HUES48 (cell line): ENCODE data around the gene BLOC1S2.
"Not testable (repeated sequence)": the region's sequence is repeated elsewhere in the genome, so short reads cannot be mapped to it uniquely, and the experiment has no call there.

ENCODE experiments used
- H3K27ac ChIP-seq: one replicate; pipeline ENCODE4 v1.7.0; 2013; ENCODE audit warnings: low read depth, low read length, inconsistent platforms
- H3K27me3 ChIP-seq: 2 replicates; pipeline ENCODE4 v1.6.1; 2013; ENCODE audit warnings: mild to moderate bottlenecking, low read length; ENCODE audit not compliant: control insufficient read depth, insufficient read depth
- H3K36me3 ChIP-seq: 2 replicates; pipeline ENCODE4 v1.6.1; 2013; ENCODE audit warnings: low read length; ENCODE audit not compliant: control insufficient read depth, insufficient read depth
- H3K4me1 ChIP-seq: 2 replicates; pipeline ENCODE4 v1.6.1; 2013; ENCODE audit warnings: mild to moderate bottlenecking, low read length; ENCODE audit not compliant: control insufficient read depth, insufficient read depth
- H3K4me3 ChIP-seq: 2 replicates; pipeline ENCODE4 v1.5.1; 2013; ENCODE audit warnings: mild to moderate bottlenecking, low read depth, low read length
- H3K9ac ChIP-seq: 2 replicates; pipeline ENCODE4 v1.6.1; 2013; ENCODE audit warnings: mild to moderate bottlenecking, low read depth, low read length, moderate library complexity
- H3K9me3 ChIP-seq: 2 replicates; pipeline ENCODE4 v1.6.1; 2013; ENCODE audit warnings: low read length; ENCODE audit not compliant: control insufficient read depth, insufficient read depth

The BLOC1S2 gene

GRCh38 chr10:100291356-100291755, 4.9 kb upstream of the BLOC1S2 start:
- Histone ChIP-seq H3K4me3 (no peak overlapping the region), H3K27ac (no peak overlapping the region), H3K4me1 (peaks cover 6% of the 10 kb centered on the region), H3K9ac (no peak overlapping the region), H3K9me3 (no peaks in the 10 kb centered on the region), H3K36me3 (no peaks in the 10 kb centered on the region), H3K27me3 (no peaks in the 10 kb centered on the region)

- no peaks in the 10 kb centered on the region for H3K27me3 ChIP-seq
- no peak overlapping the region for H3K9ac ChIP-seq
- H3K27ac ChIP-seq, result no peak overlapping the region
- peaks cover 10% of the 10 kb centered on the region for H3K4me1 ChIP-seq
- H3K4me3 ChIP-seq, result no peak overlapping the region
- H3K9me3 ChIP-seq, result no peaks in the 10 kb centered on the region
- no peaks in the 10 kb centered on the region for H3K36me3 ChIP-seq
Observed at GRCh38 chr10:100289641-100290040, 3.2 kb upstream of the BLOC1S2 start.

- Histone ChIP-seq H3K9me3 (no peaks in the 10 kb centered on the region), H3K9ac (no peak overlapping the region), H3K4me3 (no peak overlapping the region), H3K27ac (no peak overlapping the region), H3K27me3 (no peaks in the 10 kb centered on the region), H3K36me3 (peaks cover 13% of the 10 kb centered on the region), H3K4me1 (peaks cover 10% of the 10 kb centered on the region)
Observed at GRCh38 chr10:100288196-100288595, 1.7 kb upstream of the BLOC1S2 start.

- no peaks in the 10 kb centered on the region for H3K9me3 ChIP-seq
- H3K27me3 ChIP-seq, result no peaks in the 10 kb centered on the region
- peaks cover 10% of the 10 kb centered on the region for H3K4me1 ChIP-seq
- H3K4me3 ChIP-seq, result no peak overlapping the region
- peaks cover 18% of the 10 kb centered on the region for H3K36me3 ChIP-seq
- H3K27ac ChIP-seq, result no peak overlapping the region
- H3K9ac ChIP-seq, result no peak overlapping the region
Observed at GRCh38 chr10:100287756-100288155, 1.3 kb upstream of the BLOC1S2 start.

- H3K4me3 ChIP-seq, result peak overlapping the region; percentile 79
- H3K9ac ChIP-seq, result peak overlapping the region; percentile 58
- H3K27me3 ChIP-seq, H3K4me1 ChIP-seq, H3K9me3 ChIP-seq: not testable (repeated sequence)
- H3K36me3 ChIP-seq, result peaks cover 38% of the 10 kb centered on the region
- peak overlapping the region; percentile 79 for H3K27ac ChIP-seq
Observed at GRCh38 chr10:100285326-100285725, 1.2 kb downstream of the BLOC1S2 start.

- Histone ChIP-seq H3K27me3 (no peaks in the 10 kb centered on the region), H3K27ac (no peak overlapping the region), H3K4me3 (no peak overlapping the region), H3K4me1 (peaks cover 10% of the 10 kb centered on the region), H3K9me3 (peaks cover 5% of the 10 kb centered on the region; the same call in 1 of the 2 replicates), H3K9ac (no peak overlapping the region), H3K36me3 (peaks cover 56% of the 10 kb centered on the region)
Observed at GRCh38 chr10:100282907-100283306, 3.6 kb downstream of the BLOC1S2 start.

GRCh38 chr10:100276971-100277370, 9.5 kb downstream of the BLOC1S2 start:
- H3K27me3 ChIP-seq, result not testable (repeated sequence)

GRCh38 chr10:100267239-100268104, 19.0 kb downstream of the BLOC1S2 start, which contains the start of gene CWF19L1:
CWF19L1 (minus strand) TSS chr10:100267638; CDS start chr10:100267593, 45 bp downstream.
- Histone ChIP-seq H3K9ac (peak within 1 kb of the TSS; percentile 83), H3K27ac (peak within 1 kb of the TSS; percentile 87), H3K4me3 (peak within 1 kb of the TSS; percentile 100), H3K9me3 (no peaks in the 10 kb centered on the region), H3K27me3 (no peaks in the 10 kb centered on the region), H3K36me3 (no peaks in the 10 kb centered on the region), H3K4me1 (no peaks in the 10 kb centered on the region)

More at GRCh38 chr10:100276971-100277370, 9.5 kb downstream of the BLOC1S2 start:
- H3K27ac ChIP-seq, H3K9me3 ChIP-seq, H3K9ac ChIP-seq, H3K4me1 ChIP-seq, H3K4me3 ChIP-seq: not testable (repeated sequence)
- peaks cover 55% of the 10 kb centered on the region for H3K36me3 ChIP-seq

GRCh38 chr10:100265821-100266485, 20.5 kb downstream of the BLOC1S2 start:
- Histone ChIP-seq H3K9me3 (no peaks in the 10 kb centered on the region), H3K4me3 (peak overlapping the region; percentile 100; the same call in 1 of the 2 replicates), H3K9ac (no peak overlapping the region), H3K27me3 (no peaks in the 10 kb centered on the region), H3K4me1 (no peaks in the 10 kb centered on the region), H3K36me3 (peaks cover 14% of the 10 kb centered on the region; the same call in 1 of the 2 replicates), H3K27ac (no peak overlapping the region)

- Histone ChIP-seq H3K4me1 (no peaks in the 10 kb centered on the region), H3K9ac (no peak overlapping the region), H3K27me3 (no peaks in the 10 kb centered on the region), H3K36me3 (peaks cover 70% of the 10 kb centered on the region), H3K9me3 (no peaks in the 10 kb centered on the region), H3K27ac (no peak overlapping the region), H3K4me3 (no peak overlapping the region)
Observed at GRCh38 chr10:100254191-100254590, 32.3 kb downstream of the BLOC1S2 start.

GRCh38 chr10:100253041-100253440, 33.4 kb downstream of the BLOC1S2 start:
- Histone ChIP-seq H3K4me1 (no peaks in the 10 kb centered on the region), H3K27me3 (no peaks in the 10 kb centered on the region), H3K9me3 (no peaks in the 10 kb centered on the region), H3K4me3 (no peak overlapping the region), H3K27ac (no peak overlapping the region), H3K9ac (no peak overlapping the region), H3K36me3 (peaks cover 74% of the 10 kb centered on the region)
